Measurements from ENCODE around the gene ENPP3. TPM values are rescaled to one million over a fixed set of nuclear protein-coding genes. Genes with fewer than 3 reads are reported as not detected.

The ENPP3 gene
- total RNA-seq, 1 donor from 2014 or later: 0.82 TPM

- Mint-ChIP-seq H3K27ac (no peak overlapping the region), H3K9me3 (no peaks in the 10 kb centered on the region), H3K4me1 (ENCODE audit: unreplicated experiment) (peaks cover 4% of the 10 kb centered on the region), H3K4me3 (no peak overlapping the region), H3K27me3 (peaks cover 3% of the 10 kb centered on the region), H3K36me3 (no peaks in the 10 kb centered on the region)
- TF ChIP-seq, protein P1, sequence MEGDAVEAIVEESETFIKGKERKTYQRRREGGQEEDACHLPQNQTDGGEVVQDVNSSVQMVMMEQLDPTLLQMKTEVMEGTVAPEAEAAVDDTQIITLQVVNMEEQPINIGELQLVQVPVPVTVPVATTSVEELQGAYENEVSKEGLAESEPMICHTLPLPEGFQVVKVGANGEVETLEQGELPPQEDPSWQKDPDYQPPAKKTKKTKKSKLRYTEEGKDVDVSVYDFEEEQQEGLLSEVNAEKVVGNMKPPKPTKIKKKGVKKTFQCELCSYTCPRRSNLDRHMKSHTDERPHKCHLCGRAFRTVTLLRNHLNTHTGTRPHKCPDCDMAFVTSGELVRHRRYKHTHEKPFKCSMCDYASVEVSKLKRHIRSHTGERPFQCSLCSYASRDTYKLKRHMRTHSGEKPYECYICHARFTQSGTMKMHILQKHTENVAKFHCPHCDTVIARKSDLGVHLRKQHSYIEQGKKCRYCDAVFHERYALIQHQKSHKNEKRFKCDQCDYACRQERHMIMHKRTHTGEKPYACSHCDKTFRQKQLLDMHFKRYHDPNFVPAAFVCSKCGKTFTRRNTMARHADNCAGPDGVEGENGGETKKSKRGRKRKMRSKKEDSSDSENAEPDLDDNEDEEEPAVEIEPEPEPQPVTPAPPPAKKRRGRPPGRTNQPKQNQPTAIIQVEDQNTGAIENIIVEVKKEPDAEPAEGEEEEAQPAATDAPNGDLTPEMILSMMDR (conservative IDR thresholded peaks at IDR 0.05): no peak
- no peak for DNase-seq (ENCODE audit: extremely low spot score, unreplicated experiment)
Measured at GRCh38 chr6:131651782-131652181, 14.7 kb downstream of the ENPP3 start.

- Mint-ChIP-seq H3K36me3 (no peaks in the 10 kb centered on the region), H3K27me3 (peaks cover 3% of the 10 kb centered on the region), H3K4me3 (no peak overlapping the region), H3K27ac (no peak overlapping the region), H3K9me3 (no peaks in the 10 kb centered on the region), H3K4me1 (ENCODE audit: unreplicated experiment) (peaks cover 4% of the 10 kb centered on the region)
- DNase-seq (ENCODE audit: extremely low spot score, unreplicated experiment): no peak
- TF ChIP-seq, protein P1 (conservative IDR thresholded peaks at IDR 0.05): no peak
Measured at GRCh38 chr6:131652472-131652871, 15.4 kb downstream of the ENPP3 start.

GRCh38 chr6:131654326-131654725 lies 17.2 kb downstream of the ENPP3 start:
- DNase-seq (ENCODE audit: extremely low spot score, unreplicated experiment): no peak
- Mint-ChIP-seq H3K4me1 (ENCODE audit: unreplicated experiment) (peaks cover 4% of the 10 kb centered on the region), H3K4me3 (no peak overlapping the region), H3K27ac (no peak overlapping the region), H3K36me3 (no peaks in the 10 kb centered on the region), H3K9me3 (no peaks in the 10 kb centered on the region), H3K27me3 (peaks cover 3% of the 10 kb centered on the region)
- TF ChIP-seq, protein P1 (conservative IDR thresholded peaks at IDR 0.05): no peak

DNA sequence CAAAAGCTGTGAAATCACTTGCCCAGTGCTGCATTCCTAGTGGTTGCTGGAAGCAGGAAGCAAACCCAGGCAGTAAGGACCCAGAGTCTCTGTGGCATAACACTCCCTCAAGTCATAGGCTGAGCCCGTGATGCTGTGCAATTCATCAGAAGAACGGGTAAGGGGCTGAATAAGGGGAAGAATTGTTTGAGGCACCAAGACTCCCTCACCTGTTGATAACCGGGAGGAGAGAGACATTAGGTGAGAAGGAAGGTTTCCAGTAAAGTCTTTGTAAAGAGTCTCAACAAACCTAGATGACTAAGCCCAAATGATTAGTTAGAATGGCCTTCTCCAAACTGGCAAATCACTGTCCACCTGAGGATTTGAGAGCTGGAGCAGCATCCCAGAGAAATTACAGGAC lies 18.3 kb downstream of the ENPP3 start:
- no peaks in the 10 kb centered on the region for H3K9me3 Mint-ChIP-seq

GRCh38 chr6:131655951-131656350 lies 18.8 kb downstream of the ENPP3 start:
- no peak for DNase-seq (ENCODE audit: extremely low spot score, unreplicated experiment)
- Mint-ChIP-seq H3K9me3 (no peaks in the 10 kb centered on the region), H3K36me3 (no peaks in the 10 kb centered on the region), H3K27me3 (peaks cover 3% of the 10 kb centered on the region), H3K4me1 (ENCODE audit: unreplicated experiment) (peaks cover 4% of the 10 kb centered on the region), H3K4me3 (no peak overlapping the region), H3K27ac (no peak overlapping the region)
- TF ChIP-seq, protein P1 (conservative IDR thresholded peaks at IDR 0.05): no peak

More for the DNA sequence above, 18.3 kb downstream of the ENPP3 start:
- H3K36me3 Mint-ChIP-seq: no peaks in the 10 kb centered on the region
- no peak overlapping the region for H3K27ac Mint-ChIP-seq
- peaks cover 4% of the 10 kb centered on the region for H3K4me1 Mint-ChIP-seq (ENCODE audit: unreplicated experiment)
- no peak overlapping the region for H3K4me3 Mint-ChIP-seq
- no peak for DNase-seq (ENCODE audit: extremely low spot score, unreplicated experiment)
- TF ChIP-seq, protein P1 (conservative IDR thresholded peaks at IDR 0.05): no peak
- peaks cover 3% of the 10 kb centered on the region for H3K27me3 Mint-ChIP-seq

DNA sequence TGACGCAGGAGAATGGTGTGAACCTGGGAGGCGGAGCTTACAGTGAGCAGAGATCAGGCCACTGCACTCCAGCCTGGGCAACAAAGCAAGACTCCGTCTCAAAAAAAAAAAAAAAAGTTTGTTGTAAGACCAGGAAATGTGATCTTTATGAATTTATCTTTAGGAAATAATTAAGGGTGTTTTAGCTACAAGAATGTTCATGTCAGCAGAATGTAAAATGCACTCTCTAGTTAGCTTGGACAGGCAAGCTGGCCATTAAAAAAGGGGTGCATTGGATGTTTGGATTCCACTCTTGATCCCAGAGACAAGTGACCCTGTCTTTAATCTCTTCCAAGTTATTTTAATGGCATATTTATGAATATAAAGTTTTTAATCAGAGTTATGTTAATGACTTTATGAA lies 19.6 kb downstream of the ENPP3 start:
- Mint-ChIP-seq H3K9me3 (no peaks in the 10 kb centered on the region), H3K36me3 (no peaks in the 10 kb centered on the region), H3K4me1 (ENCODE audit: unreplicated experiment) (peaks cover 4% of the 10 kb centered on the region), H3K27me3 (peaks cover 3% of the 10 kb centered on the region), H3K27ac (no peak overlapping the region), H3K4me3 (no peak overlapping the region)
- TF ChIP-seq, protein P1 (conservative IDR thresholded peaks at IDR 0.05): no peak
- DNase-seq (ENCODE audit: extremely low spot score, unreplicated experiment): no peak
